Stimulated activated CD4-positive, alpha-beta T cell treated with anti-CD3 and anti-CD28 coated beads, Interleukin-1b, Interleukin-23, amount 100 ng/mL, for 48 hours (primary cell): ENCODE measurements around the gene SMARCA4.
"Not testable (repeated sequence)": the region's sequence is repeated elsewhere in the genome, so short reads cannot be mapped to it uniquely, and the experiment has no call there.

Experiments used
- DNase-seq: peaks from one replicate; pipeline ENCODE4 v3.0.0-alpha.2; 2020

SMARCA4 gene

GRCh38 chr19:11041194-11041593 is 80.4 kb downstream of the SMARCA4 start:
- no peak for DNase-seq

- DNase-seq, result no peak
These were observed 81.3 kb downstream of the SMARCA4 start for GRCh38 chr19:11041966-11042627.

GRCh38 chr19:11044431-11044830 is 83.6 kb downstream of the SMARCA4 start:
- DNase-seq, result no peak

- DNase-seq, result no peak
These were observed 84.7 kb downstream of the SMARCA4 start for GRCh38 chr19:11045536-11045935.

- DNase-seq, result no peak
These were observed 86.0 kb downstream of the SMARCA4 start for GRCh38 chr19:11046605-11047354.

- no peak for DNase-seq
These were observed 87.0 kb downstream of the SMARCA4 start for GRCh38 chr19:11047866-11048265.

- no peak for DNase-seq
These were observed 89.7 kb downstream of the SMARCA4 start for GRCh38 chr19:11050323-11051114.

GRCh38 chr19:11053817-11054195 is 93.0 kb downstream of the SMARCA4 start:
- no peak for DNase-seq

- DNase-seq, result no peak
These were observed 93.4 kb downstream of the SMARCA4 start for GRCh38 chr19:11054200-11054599.

GRCh38 chr19:11054628-11055027 is 93.8 kb downstream of the SMARCA4 start:
- no peak for DNase-seq

- DNase-seq, result no peak
These were observed 97.6 kb downstream of the SMARCA4 start for GRCh38 chr19:11058246-11059030.

GRCh38 chr19:11059511-11060358 is 98.9 kb downstream of the SMARCA4 start:
- no peak for DNase-seq

GRCh38 chr19:11061952-11062351 is 101.1 kb downstream of the SMARCA4 start:
- no peak for DNase-seq

- DNase-seq, result no peak
These were observed 102.6 kb downstream of the SMARCA4 start for GRCh38 chr19:11063434-11063833.

- no peak for DNase-seq
These were observed 104.0 kb downstream of the SMARCA4 start for GRCh38 chr19:11064831-11065303.

- DNase-seq, result no peak
These were observed 105.5 kb downstream of the SMARCA4 start for GRCh38 chr19:11066326-11066725.

- peak; percentile 18 for DNase-seq
These were observed 106.7 kb downstream of the SMARCA4 start for GRCh38 chr19:11067356-11068113.

GRCh38 chr19:11069561-11069960 is 108.7 kb downstream of the SMARCA4 start:
- no peak for DNase-seq

- no peak for DNase-seq
These were observed 109.3 kb downstream of the SMARCA4 start for GRCh38 chr19:11070123-11070522.

- no peak for DNase-seq
These were observed 112.7 kb downstream of the SMARCA4 start for GRCh38 chr19:11073568-11073967.

- DNase-seq, result not testable (repeated sequence)
These were observed 116.0 kb downstream of the SMARCA4 start for GRCh38 chr19:11076792-11077191.
